ENCODE results near the gene LPP.
"Not testable (repeated sequence)": the region's sequence is repeated elsewhere in the genome, so short reads cannot be mapped to it uniquely, and the experiment has no call there.

The LPP gene

DNA sequence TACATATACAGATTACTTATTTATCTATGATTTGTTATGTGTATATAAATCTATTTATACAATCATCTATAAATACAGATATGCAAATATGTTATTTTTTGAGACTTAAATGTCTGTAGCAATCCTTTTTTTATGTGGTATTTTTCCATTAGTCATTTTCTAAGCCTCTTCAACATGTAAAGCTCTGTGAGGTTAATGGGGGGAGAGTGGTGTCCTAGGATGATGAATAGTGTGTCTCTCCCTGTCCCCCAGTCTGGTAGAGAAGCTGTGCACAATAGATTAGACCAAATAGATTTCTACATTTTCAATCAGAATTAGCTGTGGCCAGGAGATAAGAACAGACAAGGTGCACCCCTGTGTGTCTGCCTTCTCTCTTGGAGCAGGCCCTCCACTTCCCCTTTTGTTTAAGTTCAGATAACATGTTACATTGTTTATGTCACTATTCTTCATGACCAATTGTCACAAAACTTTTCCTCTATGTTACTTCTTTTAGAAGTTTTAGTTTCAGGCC, 453.9 kb downstream of the LPP start:
- peaks cover 10% of the 10 kb centered on the region; the same call in 1 of the 2 replicates for H3K9me3 ChIP-seq (ENCODE audit: low read depth, low read length)
- no peak for DNase-seq (ENCODE audit: low read depth, low spot score)
- peaks cover 11% of the 10 kb centered on the region for H3K36me3 ChIP-seq (ENCODE audit: insufficient read depth, low read length)
- H3K27ac ChIP-seq, result no peak overlapping the region
- H3K4me3 ChIP-seq, result no peak overlapping the region
- TF ChIP-seq FOXP2 (optimal IDR thresholded peaks at IDR 0.05; ENCODE audit: control extremely low read depth, extremely low read length, insufficient read depth) (no peak), POLR2AphosphoS5 (IDR thresholded peaks at IDR 0.05; ENCODE audit: borderline replicate concordance, low read depth, low read length) (no peak), EZH2 (IDR thresholded peaks at IDR 0.05) (no peak)
- H3K9ac ChIP-seq (ENCODE audit: insufficient read length), result no peak overlapping the region

GRCh38 chr3:188608401-188608800, 454.4 kb downstream of the LPP start:
- H3K9ac ChIP-seq (ENCODE audit: insufficient read length), result no peak overlapping the region
- H3K27ac ChIP-seq, result no peak overlapping the region
- DNase-seq (ENCODE audit: low read depth, low spot score), result no peak
- TF ChIP-seq EZH2 (IDR thresholded peaks at IDR 0.05), result no peak
- no peak for TF ChIP-seq FOXP2 (optimal IDR thresholded peaks at IDR 0.05; ENCODE audit: control extremely low read depth, extremely low read length, insufficient read depth)
- TF ChIP-seq POLR2AphosphoS5 (IDR thresholded peaks at IDR 0.05; ENCODE audit: borderline replicate concordance, low read depth, low read length), result no peak
- peaks cover 11% of the 10 kb centered on the region for H3K36me3 ChIP-seq (ENCODE audit: insufficient read depth, low read length)
- peaks cover 10% of the 10 kb centered on the region; the same call in 1 of the 2 replicates for H3K9me3 ChIP-seq (ENCODE audit: low read depth, low read length)
- no peak overlapping the region for H3K4me3 ChIP-seq

- H3K27ac ChIP-seq; DNase-seq (ENCODE audit: low read depth, low spot score); H3K9me3 ChIP-seq (ENCODE audit: low read depth, low read length); H3K4me3 ChIP-seq; H3K9ac ChIP-seq (ENCODE audit: insufficient read length): not testable (repeated sequence)
- H3K36me3 ChIP-seq (ENCODE audit: insufficient read depth, low read length), result peaks cover 11% of the 10 kb centered on the region
Measured at GRCh38 chr3:188613721-188614120, 459.8 kb downstream of the LPP start.

DNA sequence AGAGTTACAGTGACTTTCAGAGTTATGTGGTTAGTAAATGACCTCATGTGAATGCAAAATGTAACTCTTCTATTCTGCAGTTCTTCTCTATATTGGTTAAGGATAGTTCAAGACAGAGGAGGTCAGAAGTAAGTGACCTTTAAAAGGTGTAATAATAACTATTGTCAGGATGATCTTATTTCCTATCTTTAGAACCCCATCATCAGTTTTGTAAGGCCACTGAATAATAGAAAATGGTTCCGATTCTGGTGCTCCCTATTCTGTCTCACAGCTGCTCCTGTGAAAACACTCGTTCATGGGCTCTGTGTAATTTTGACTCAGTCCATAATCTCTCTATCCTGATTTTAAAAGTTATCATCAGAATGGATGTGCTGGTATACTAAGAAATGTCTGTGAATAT, 463.3 kb downstream of the LPP start:
- Histone ChIP-seq H3K4me3 (no peak overlapping the region), H3K9me3 (ENCODE audit: low read depth, low read length) (no peaks in the 10 kb centered on the region), H3K9ac (ENCODE audit: insufficient read length) (no peak overlapping the region), H3K36me3 (ENCODE audit: insufficient read depth, low read length) (no peaks in the 10 kb centered on the region), H3K27ac (no peak overlapping the region)
- DNase-seq (ENCODE audit: low read depth, low spot score), result no peak
- TF ChIP-seq FOXP2 (optimal IDR thresholded peaks at IDR 0.05; ENCODE audit: control extremely low read depth, extremely low read length, insufficient read depth), result no peak
- no peak for TF ChIP-seq POLR2AphosphoS5 (IDR thresholded peaks at IDR 0.05; ENCODE audit: borderline replicate concordance, low read depth, low read length)
- TF ChIP-seq EZH2 (IDR thresholded peaks at IDR 0.05), result no peak

GRCh38 chr3:188617988-188618701, 464.2 kb downstream of the LPP start:
- Histone ChIP-seq H3K4me3 (no peak overlapping the region), H3K36me3 (ENCODE audit: insufficient read depth, low read length) (no peaks in the 10 kb centered on the region), H3K27ac (no peak overlapping the region), H3K9ac (ENCODE audit: insufficient read length) (no peak overlapping the region), H3K9me3 (ENCODE audit: low read depth, low read length) (no peaks in the 10 kb centered on the region)
- DNase-seq (ENCODE audit: low read depth, low spot score), result no peak
- TF ChIP-seq FOXP2 (optimal IDR thresholded peaks at IDR 0.05; ENCODE audit: control extremely low read depth, extremely low read length, insufficient read depth), result no peak
- TF ChIP-seq POLR2AphosphoS5 (IDR thresholded peaks at IDR 0.05; ENCODE audit: borderline replicate concordance, low read depth, low read length), result no peak
- no peak for TF ChIP-seq EZH2 (IDR thresholded peaks at IDR 0.05)

GRCh38 chr3:188620752-188621151, 466.8 kb downstream of the LPP start:
- H3K9ac ChIP-seq (ENCODE audit: insufficient read length), result no peak overlapping the region
- DNase-seq (ENCODE audit: low read depth, low spot score), result no peak
- TF ChIP-seq POLR2AphosphoS5 (IDR thresholded peaks at IDR 0.05; ENCODE audit: borderline replicate concordance, low read depth, low read length) (no peak), EZH2 (IDR thresholded peaks at IDR 0.05) (no peak), FOXP2 (optimal IDR thresholded peaks at IDR 0.05; ENCODE audit: control extremely low read depth, extremely low read length, insufficient read depth) (no peak)

DNA sequence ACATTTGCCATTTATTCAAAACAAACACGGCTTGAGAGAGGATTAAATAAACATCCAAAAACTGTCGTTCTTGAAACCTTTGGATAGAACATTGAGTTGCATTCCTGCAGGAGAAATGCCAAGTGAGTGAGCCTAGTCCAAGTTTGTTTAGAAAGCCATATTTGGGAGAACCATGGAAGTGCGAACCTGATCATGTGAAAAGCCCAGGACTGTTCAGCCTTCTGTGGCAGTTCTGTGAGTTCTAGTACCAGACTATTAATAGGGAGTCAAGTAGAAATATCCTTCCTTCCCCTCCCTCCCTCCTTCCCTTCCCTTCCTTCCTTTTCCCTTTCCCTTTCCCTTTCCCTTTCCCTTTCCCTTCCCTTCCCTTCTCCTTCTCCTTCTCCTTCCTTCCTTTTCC, 470.4 kb downstream of the LPP start:
- Histone ChIP-seq H3K27ac (peak overlapping the region; percentile 88), H3K9me3 (ENCODE audit: low read depth, low read length) (peaks cover 6% of the 10 kb centered on the region; the same call in 1 of the 2 replicates), H3K4me3 (peak overlapping the region; percentile 50), H3K9ac (ENCODE audit: insufficient read length) (peak overlapping the region; percentile 13), H3K36me3 (ENCODE audit: insufficient read depth, low read length) (no peaks in the 10 kb centered on the region)
- TF ChIP-seq EZH2 (IDR thresholded peaks at IDR 0.05) (no peak), FOXP2 (optimal IDR thresholded peaks at IDR 0.05; ENCODE audit: control extremely low read depth, extremely low read length, insufficient read depth) (no peak), POLR2AphosphoS5 (IDR thresholded peaks at IDR 0.05; ENCODE audit: borderline replicate concordance, low read depth, low read length) (no peak)
- DNase-seq (ENCODE audit: low read depth, low spot score), result no peak

More at GRCh38 chr3:188620752-188621151, 466.8 kb downstream of the LPP start:
- no peaks in the 10 kb centered on the region for H3K36me3 ChIP-seq (ENCODE audit: insufficient read depth, low read length)
- H3K9me3 ChIP-seq (ENCODE audit: low read depth, low read length), result no peaks in the 10 kb centered on the region
- H3K4me3 ChIP-seq, result no peak overlapping the region
- H3K27ac ChIP-seq, result no peak overlapping the region

GRCh38 chr3:188624828-188625227, 470.9 kb downstream of the LPP start:
- peak overlapping the region; percentile 50 for H3K4me3 ChIP-seq
- no peak overlapping the region for H3K9ac ChIP-seq (ENCODE audit: insufficient read length)
- no peaks in the 10 kb centered on the region for H3K36me3 ChIP-seq (ENCODE audit: insufficient read depth, low read length)
- peak overlapping the region; percentile 88 for H3K27ac ChIP-seq
- peaks cover 6% of the 10 kb centered on the region; the same call in 1 of the 2 replicates for H3K9me3 ChIP-seq (ENCODE audit: low read depth, low read length)
- peak; percentile 16 for DNase-seq (ENCODE audit: low read depth, low spot score)
- TF ChIP-seq FOXP2 (optimal IDR thresholded peaks at IDR 0.05; ENCODE audit: control extremely low read depth, extremely low read length, insufficient read depth) (no peak), EZH2 (IDR thresholded peaks at IDR 0.05) (no peak), POLR2AphosphoS5 (IDR thresholded peaks at IDR 0.05; ENCODE audit: borderline replicate concordance, low read depth, low read length) (no peak; the same call in 1 of the 2 replicates)

All from SK-N-MC (cell line).